ENCODE data around the gene PGAM2.

PGAM2 gene

DNA sequence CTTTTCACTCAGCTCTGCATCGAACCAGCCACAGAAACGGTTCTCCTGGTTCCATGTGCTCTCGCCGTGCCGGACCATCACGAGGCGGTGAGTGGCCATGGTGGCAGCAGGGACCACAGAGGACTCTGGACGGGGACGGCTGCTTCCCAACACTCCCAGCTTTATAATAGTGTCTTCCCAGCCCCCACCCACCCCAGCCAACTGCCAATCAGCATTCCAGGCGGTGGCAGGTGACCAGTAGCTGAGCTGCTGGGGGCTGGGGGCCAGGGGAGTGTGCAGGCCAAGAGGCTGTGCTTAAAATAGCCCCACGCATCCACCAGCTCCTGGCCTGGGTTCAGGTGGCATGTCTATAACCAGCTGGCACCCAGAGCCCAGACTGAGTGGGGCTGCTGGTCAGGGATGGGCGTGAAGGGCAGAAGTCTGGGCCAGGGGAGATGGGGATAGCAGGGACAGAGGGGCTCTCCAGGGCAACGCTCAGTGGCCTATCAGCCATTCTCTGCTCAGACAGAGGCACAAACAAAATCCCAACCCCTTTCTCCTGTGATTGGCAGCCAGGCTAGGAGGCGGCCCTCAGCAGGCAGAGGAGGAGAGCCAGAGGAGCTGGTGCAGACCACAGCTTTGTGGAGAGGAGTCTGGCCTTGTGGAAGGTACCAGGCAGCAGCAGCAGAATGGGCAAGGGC lies at the start of gene PGAM2:
TSS of gene PGAM2 (minus strand) at position 137 of the 680 bp plus-strand sequence. CDS start at position 99, 38 bp downstream.
- no peak for DNase-seq (ENCODE audit: low read depth, low spot score)

DNA sequence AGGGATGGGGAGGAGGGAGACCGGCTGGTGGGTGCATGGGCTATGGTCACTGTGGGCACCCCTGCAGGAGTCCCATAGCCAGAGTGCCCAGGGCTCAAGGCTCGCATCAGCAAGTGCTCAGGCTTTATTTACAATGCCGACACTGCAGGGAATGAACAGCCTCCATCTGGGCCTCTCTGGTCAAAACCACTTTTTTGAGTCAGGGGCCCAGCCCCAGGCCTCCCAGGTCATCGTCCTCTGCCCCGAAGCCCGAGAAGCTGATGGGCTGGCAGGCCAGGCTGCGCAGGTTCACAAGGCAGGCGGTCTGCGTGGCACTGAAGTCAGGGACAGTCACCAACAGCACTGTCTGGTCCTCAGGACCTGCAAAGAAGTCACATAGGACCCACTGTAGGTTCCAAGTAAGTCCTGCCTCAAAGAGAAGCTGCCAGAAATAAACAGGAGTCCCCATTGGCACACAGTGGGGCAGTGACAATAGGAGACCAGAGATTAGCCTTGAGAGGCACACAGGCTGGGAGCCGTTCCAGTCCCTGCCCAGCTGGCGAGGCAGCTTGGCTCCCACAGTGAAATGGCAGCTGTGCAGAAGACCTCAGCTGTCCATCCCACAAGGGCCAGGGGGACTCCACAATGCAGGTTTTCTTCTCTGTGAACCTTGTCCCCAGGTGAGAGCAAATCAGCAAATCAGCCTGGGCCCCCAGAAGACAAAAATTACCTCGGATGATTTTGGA lies 49.4 kb upstream of the PGAM2 start:
- no peak for DNase-seq (ENCODE audit: low read depth, low spot score)

DNA sequence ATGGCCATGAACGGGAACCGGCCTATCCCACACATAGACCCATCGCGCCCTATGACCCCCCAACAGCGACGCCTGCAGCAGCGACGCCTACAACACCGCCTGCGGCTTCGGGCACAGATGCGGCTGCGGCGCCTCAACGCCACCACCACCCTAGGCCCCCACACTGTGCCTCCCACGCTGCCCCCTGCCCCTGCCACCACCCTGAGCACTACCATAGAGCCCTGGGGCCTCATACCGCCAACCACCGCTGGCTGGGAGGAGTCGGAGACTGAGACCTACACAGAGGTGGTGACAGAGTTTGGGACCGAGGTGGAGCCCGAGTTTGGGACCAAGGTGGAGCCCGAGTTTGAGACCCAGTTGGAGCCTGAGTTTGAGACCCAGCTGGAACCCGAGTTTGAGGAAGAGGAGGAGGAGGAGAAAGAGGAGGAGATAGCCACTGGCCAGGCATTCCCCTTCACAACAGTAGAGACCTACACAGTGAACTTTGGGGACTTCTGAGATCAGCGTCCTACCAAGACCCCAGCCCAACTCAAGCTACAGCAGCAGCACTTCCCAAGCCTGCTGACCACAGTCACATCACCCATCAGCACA lies 48.5 kb upstream of the PGAM2 start:
- DNase-seq (ENCODE audit: low read depth, low spot score) = no peak

DNA sequence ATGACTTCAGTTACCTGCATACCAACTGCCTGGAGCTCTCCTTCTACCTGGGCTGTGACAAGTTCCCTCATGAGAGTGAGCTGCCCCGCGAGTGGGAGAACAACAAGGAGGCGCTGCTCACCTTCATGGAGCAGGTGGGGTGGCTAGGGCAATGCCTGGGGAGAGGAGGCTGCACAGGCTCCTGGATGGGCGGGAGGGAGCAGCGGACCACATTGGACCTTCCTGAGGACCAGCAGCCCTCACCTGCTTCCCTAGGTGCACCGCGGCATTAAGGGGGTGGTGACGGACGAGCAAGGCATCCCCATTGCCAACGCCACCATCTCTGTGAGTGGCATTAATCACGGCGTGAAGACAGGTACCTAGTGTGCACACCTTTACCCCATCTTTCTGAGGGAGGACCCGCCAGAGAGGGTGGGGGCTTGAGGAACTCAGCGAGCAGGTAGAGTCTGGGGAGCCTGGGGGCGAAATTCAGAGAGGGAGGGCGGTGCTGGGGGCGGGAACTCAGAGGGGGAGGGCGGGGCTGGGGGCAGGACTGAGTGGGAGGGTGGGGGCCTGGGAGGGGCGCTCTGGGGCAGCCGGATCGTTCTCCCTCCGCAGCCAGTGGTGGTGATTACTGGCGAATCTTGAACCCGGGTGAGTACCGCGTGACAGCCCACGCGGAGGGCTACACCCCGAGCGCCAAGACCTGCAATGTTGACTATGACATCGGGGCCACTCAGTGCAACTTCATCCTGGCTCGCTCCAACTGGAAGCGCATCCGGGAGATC lies 47.8 kb upstream of the PGAM2 start:
- no peak for DNase-seq (ENCODE audit: low read depth, low spot score)

DNA sequence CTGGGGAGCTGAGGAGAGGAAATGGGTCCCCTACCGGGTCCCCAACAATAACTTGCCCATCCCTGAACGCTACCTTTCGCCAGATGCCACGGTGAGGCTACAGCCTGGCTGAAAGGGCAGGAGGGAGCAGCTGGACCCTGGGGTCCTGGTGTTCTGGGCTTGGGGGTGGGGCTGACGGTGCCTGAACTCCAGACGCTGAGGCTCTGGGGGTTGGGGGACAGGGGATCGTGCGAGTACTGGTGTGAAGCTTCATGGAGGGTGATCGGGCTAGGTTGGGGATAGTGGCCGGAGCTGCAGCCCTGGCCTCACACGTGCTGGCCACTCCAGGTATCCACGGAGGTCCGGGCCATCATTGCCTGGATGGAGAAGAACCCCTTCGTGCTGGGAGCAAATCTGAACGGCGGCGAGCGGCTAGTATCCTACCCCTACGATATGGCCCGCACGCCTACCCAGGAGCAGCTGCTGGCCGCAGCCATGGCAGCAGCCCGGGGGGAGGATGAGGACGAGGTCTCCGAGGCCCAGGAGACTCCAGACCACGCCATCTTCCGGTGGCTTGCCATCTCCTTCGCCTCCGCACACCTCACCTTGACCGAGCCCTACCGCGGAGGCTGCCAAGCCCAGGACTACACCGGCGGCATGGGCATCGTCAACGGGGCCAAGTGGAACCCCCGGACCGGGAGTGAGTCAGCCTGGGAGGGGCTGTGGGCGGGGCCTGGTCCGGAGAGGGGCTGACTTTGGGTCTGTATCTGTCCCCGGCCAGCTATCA lies 47.0 kb upstream of the PGAM2 start:
- DNase-seq (ENCODE audit: low read depth, low spot score) = no peak

DNA sequence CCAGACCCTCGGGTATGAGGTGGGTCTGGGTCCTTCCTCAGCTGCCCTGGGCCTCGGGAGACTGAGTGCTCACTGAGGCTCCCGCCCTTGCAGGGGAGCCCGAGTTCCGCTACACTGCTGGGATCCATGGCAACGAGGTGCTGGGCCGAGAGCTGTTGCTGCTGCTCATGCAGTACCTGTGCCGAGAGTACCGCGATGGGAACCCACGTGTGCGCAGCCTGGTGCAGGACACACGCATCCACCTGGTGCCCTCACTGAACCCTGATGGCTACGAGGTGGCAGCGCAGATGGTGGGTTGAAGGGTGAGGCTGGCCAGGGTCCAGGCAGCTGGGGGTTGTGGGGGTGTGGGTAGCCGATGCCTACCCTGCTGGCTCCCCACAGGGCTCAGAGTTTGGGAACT lies 46.4 kb upstream of the PGAM2 start:
- no peak for DNase-seq (ENCODE audit: low read depth, low spot score)

DNA sequence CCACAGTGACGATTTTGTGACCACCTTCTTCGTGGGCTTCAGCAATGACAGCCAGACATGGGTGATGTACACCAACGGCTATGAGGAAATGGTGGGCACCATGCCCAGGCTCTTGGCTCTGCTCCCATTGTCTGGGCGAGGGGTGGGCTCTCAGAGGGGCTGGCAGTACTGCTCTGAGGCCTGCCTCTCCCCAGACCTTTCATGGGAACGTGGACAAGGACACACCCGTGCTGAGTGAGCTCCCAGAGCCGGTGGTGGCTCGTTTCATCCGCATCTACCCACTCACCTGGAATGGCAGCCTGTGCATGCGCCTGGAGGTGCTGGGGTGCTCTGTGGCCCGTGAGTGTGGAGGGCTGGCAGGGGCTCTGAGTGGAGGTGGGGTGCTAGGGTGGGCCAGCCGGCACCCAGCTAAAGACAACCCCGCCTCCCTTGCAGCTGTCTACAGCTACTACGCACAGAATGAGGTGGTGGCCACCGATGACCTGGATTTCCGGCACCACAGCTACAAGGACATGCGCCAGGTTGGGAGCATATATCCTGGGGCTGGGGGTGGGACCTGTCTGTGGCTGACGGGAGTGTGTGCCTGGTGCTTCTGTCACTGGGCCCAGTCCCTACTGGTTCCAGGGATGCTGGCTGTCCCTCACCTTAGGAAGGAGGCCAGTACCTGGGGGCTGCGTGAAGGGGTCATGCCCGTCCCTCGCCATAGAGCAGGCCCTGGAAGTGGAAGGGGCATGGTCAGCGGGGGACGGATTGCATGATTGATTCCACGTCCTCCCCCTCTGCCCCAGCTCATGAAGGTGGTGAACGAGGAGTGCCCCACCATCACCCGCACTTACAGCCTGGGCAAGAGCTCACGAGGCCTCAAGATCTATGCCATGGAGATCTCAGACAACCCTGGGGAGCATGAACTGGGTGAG lies 45.6 kb upstream of the PGAM2 start:
- DNase-seq (ENCODE audit: low read depth, low spot score) = no peak

DNA sequence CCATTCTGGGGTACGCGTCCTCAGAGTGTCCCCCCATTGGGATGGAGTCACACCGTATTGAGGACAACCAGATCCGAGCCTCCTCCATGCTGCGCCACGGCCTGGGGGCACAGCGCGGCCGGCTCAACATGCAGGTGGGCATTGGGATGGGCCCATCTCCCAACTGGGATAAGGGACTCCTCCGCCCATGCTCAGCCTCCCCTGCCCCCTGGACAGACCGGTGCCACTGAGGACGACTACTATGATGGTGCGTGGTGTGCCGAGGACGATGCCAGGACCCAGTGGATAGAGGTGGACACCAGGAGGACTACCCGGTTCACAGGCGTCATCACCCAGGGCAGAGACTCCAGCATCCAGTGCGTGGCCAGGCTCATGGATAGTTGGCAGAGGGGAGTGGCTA lies 44.6 kb upstream of the PGAM2 start:
- no peak for DNase-seq (ENCODE audit: low read depth, low spot score)

DNA sequence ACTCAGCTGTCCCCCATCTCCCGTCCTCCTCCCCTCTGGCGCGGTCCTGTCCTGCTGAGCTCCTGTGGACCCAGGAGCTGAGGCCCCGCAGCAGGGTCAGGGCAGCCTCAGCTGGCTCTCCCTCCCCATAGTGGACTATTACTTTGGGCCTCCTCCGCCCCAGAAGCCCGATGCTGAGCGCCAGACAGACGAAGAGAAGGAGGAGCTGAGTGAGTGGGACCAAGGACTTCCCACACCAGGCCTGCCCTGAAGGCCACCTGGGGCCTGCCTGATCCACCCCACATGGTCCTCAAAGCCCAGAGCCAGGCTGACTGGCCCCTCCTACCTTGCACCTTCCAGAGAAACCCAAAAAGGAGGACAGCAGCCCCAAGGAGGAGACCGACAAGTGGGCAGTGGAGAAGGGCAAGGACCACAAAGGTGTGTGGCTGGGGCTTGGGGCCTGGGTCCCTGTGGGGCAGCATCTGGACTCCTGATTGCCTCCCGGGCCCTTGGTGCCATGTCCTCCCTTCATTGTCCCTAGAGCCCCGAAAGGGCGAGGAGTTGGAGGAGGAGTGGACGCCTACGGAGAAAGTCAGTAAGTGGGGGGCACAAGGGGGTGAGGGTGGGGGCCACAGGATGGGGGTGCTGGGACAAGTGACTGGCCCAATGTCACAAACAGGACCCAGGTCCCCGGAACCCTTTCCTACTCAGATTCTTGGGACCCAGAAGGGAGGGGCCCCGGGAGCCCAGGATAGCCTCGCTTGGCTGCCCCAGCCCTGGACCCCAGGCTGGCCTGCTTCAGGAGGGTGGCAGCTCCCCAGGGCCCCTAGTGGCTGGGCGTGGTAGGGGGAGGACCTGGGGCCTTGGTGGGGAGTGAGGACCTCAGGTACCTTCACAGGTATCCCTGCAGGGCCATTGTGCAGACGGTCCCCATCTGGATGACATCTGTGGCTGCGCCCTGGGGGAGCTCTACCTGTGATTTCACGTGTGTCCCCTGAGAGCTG lies 43.7 kb upstream of the PGAM2 start:
- DNase-seq (ENCODE audit: low read depth, low spot score) = no peak

DNA sequence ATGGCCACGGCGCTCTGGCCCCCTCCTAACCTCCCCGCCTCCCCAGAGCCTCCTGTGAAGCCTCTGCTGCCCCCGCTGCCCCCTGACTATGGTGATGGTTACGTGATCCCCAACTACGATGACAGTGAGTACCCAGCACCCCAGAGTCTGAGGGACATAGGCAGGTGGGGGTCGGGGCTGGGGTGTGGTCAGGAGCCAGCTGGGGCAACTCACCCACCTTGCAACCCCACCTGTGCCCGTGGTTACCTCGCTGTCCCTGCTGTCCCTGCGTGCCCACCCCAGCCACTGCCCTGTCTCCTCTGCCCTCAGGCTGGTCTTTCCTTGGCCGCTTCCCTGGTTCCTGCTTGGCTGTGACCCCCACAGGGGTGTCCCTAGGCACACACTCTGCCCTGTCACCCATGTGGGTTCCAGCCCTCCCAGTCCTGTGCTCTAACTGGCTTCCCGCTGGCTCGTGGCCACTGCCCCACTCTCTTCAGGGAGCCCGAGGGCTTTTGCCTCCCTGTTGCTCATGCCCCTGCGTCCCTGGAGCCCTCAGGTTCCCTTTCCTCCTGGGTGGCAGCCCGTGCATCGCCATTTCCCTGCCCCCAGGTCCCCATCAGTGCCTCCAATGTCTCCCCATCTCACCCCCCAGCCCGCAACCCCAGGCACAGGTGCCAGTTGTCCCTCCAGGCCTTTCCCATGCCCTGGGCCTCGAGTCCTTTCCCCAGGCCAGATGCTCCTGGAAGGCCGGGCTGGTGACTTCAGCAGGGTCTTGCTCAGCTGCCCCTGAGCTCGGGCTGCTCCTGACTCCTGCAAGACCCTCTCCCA lies 42.8 kb upstream of the PGAM2 start:
- DNase-seq (ENCODE audit: low read depth, low spot score) = no peak

DNA sequence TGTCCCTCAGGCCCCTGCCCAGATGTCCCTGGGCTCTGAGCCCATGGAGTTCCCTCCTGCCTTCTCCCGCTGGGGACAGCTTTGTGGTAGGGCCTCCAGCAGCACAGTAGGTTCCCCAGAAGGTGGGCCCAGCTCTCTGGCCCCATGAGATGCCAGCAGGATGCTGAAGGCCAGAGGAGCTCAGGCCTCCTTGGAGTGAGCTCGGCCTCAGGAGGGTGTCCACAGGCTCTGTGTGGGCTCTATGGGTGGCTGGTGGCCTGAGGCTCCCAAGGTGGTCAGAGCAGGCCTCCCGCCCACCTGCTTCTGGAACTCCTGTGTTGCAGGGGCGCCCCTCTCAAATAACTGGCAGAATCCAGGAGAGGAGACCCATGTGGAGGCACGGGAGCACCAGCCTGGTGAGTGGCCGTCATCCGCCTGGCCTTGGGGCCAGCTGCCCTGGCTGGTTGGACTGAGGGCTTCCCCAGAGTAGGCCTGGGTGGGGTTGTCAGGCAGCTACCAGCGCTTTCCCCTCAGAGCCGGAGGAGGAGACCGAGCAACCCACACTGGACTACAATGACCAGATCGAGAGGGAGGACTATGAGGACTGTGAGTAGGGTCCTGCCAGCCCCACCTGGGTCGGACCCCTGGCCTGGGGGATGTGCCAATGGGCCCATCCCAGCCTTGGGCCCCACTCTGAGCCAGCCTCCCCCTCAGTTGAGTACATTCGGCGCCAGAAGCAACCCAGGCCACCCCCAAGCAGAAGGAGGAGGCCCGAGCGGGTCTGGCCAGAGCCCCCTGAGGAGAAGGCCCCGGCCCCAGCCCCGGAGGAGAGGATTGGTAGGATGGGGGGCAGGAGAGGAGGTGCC lies 42.0 kb upstream of the PGAM2 start:
- DNase-seq (ENCODE audit: low read depth, low spot score) = no peak

DNA sequence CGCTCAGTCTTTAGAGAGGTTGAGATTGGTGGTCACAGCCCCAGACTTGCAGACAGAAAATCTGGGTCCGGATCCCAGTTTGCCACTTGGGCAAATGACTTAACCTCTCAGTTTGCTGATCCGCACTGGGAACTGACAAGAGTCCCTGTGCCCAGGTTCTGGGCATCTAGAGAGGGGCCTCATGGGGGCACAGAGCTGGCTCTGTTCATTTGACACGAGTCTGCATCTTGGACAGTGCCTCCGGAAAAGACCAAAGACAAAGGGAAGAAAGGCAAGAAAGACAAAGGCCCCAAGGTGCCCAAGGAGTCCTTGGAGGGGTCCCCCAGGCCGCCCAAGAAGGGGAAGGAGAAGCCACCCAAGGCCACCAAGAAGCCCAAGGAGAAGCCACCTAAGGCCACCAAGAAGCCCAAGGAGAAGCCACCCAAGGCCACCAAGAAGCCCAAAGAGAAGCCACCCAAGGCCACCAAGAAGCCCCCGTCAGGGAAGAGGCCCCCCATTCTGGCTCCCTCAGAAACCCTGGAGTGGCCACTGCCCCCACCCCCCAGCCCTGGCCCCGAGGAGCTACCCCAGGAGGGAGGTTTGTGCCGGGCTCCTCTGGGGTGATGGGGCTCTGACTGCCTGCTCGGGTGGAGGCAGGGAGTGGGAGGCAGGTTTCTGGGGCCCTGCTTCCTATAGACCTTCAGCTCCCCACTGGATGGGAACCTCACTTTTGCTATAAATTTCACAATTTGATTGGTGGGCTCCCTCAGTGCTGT lies 41.1 kb upstream of the PGAM2 start:
- DNase-seq (ENCODE audit: low read depth, low spot score) = no peak

DNA sequence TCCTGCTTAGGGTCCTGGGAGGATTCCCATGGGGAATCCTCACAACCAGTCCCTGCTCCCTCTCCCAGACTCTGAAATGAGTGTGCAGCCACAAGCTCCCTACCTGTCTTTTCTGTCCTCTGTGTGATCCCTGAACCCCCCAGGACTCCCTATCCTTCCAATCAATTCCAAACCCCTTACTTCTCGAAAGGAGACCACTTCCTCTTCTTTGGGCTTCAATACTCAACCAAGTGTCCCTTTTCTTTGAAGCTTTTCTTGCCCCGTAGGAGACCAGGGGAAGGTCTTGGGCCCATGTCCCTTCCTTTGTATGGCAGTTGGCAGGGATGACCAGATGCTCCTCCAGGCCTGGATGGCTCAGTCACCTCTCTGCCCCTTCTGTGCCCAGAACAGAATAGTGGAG lies 40.5 kb upstream of the PGAM2 start:
- DNase-seq (ENCODE audit: low read depth, low spot score) = no peak

DNA sequence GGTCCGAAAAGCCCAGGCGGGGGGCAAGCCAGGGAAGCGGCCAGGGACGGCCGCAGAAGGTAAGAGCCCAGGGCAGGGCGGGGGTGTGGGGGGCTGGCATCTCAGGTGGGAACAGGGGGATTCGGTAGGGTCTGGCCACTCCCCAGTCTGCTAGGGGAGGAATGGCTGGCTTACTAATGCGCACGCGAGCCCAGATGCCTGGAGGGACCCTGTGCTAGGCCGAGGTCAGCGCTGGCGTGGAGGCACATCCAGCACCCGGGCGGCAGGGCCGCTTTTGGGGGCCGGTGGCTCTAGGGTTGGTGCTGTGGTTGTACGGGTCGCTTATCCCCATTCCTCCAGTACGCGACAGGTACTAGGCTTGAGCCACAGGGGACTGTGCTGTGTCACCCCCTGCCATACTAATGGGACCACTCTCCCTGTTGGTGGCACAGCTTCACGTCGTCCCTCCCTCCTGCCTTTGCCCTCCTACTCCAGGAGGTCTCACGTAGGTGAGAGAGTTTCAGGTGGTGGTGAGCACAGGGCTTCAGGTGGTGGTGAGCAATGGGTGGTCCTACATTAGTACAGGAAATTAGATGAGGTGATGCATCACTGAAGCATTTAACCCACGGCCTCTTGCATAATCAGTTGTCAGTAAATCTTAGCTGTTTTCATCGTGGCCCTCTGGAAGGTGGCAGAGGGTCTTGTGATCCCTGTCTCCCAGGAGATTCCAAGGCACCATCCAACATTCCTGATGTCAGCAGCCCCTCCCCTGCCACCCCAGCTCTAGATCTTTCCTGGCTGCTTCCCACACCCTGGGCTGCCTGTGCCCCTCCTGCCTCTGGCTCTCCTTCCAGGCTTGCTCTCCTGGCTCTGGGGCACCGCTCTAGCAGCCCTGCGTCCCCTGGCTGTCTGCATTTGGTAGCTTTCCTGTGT lies 39.7 kb upstream of the PGAM2 start:
- DNase-seq (ENCODE audit: low read depth, low spot score) = no peak

All from iPS DF 19.7 (cell line).